Measurements from ENCODE around the gene FCHO2.

FCHO2 gene

GRCh38 chr5:73139485-73139884, 183.6 kb downstream of the FCHO2 start:
- DNase-seq = no peak
